H9 (cell line): Measurements from ENCODE around the gene PLB1. TPM values are rescaled to one million over a fixed set of nuclear protein-coding genes. Genes with fewer than 3 reads are reported as not detected.

Experiments used
- DNase-seq: peaks from one replicate; pipeline ENCODE4 v3.0.0-alpha.2; 2017
- H2AFZ ChIP-seq: one replicate; pipeline ENCODE4 v1.6.1; 2013; ENCODE audit warnings: mild to moderate bottlenecking, low read length, control low read depth, moderate library complexity
- H2AK5ac ChIP-seq: 2 replicates; pipeline ENCODE4 v1.6.1; 2013; ENCODE audit warnings: low read length, control low read depth, mixed read lengths; ENCODE audit not compliant: insufficient read length
- H2BK120ac ChIP-seq: one replicate; pipeline ENCODE4 v1.6.1; 2013; ENCODE audit warnings: low read depth, mild to moderate bottlenecking, low read length, control low read depth, inconsistent platforms; ENCODE audit not compliant: poor library complexity, severe bottlenecking
- H2BK12ac ChIP-seq: 2 replicates; pipeline ENCODE4 v1.6.1; 2013; ENCODE audit warnings: low read length, control low read depth, mixed read lengths, low read depth; ENCODE audit not compliant: insufficient read length
- H2BK15ac ChIP-seq: 2 replicates; pipeline ENCODE4 v1.6.1; 2013; ENCODE audit warnings: low read depth, low read length, control low read depth
- H2BK20ac ChIP-seq: one replicate; pipeline ENCODE4 v1.6.1; 2013; ENCODE audit warnings: low read depth, mild to moderate bottlenecking, low read length, control low read depth, inconsistent platforms; ENCODE audit not compliant: poor library complexity, severe bottlenecking
- H2BK5ac ChIP-seq: 2 replicates; pipeline ENCODE4 v1.6.1; 2013; ENCODE audit warnings: low read length, control low read depth, mixed read lengths; ENCODE audit not compliant: insufficient read length
- H3K14ac ChIP-seq: 2 replicates; pipeline ENCODE4 v1.6.1; 2013; ENCODE audit warnings: low read length, control low read depth; ENCODE audit not compliant: insufficient read depth
- H3K18ac ChIP-seq: 2 replicates; pipeline ENCODE4 v1.6.1; 2013; ENCODE audit warnings: low read depth, mild to moderate bottlenecking, mixed read lengths, low read length, control low read depth; ENCODE audit not compliant: insufficient read length
- H3K23ac ChIP-seq: 2 replicates; pipeline ENCODE4 v1.6.1; 2013; ENCODE audit warnings: low read length, control low read depth, mixed read lengths, low read depth; ENCODE audit not compliant: insufficient read length
- H3K23me2 ChIP-seq: 2 replicates; pipeline ENCODE4 v1.6.1; 2013; ENCODE audit warnings: low read depth, mild to moderate bottlenecking, mixed read lengths, low read length, control low read depth; ENCODE audit not compliant: insufficient read length, poor library complexity, severe bottlenecking
- H3K27ac ChIP-seq: 2 replicates; pipeline ENCODE4 v1.5.1; 2013; ENCODE audit warnings: low read length, control low read depth, mixed read lengths, low read depth; ENCODE audit not compliant: insufficient read length
- H3K27me3 ChIP-seq: 2 replicates; pipeline ENCODE4 v1.6.1; 2013; ENCODE audit warnings: low read length, control low read depth, inconsistent platforms; ENCODE audit not compliant: insufficient read depth
- H3K4ac ChIP-seq: 2 replicates; pipeline ENCODE4 v1.6.1; 2013; ENCODE audit warnings: low read depth, mild to moderate bottlenecking, control low read depth, inconsistent platforms, low read length, moderate library complexity
- H3K4me1 ChIP-seq: 2 replicates; pipeline ENCODE4 v1.6.1; 2013; ENCODE audit warnings: low read length, control low read depth, inconsistent platforms; ENCODE audit not compliant: insufficient read depth
- H3K4me2 ChIP-seq: 2 replicates; pipeline ENCODE4 v1.6.1; 2013; ENCODE audit warnings: low read length, control low read depth, mixed read lengths; ENCODE audit not compliant: insufficient read length, insufficient read depth
- H3K56ac ChIP-seq: 2 replicates; pipeline ENCODE4 v1.6.1; 2013; ENCODE audit warnings: low read depth, mild to moderate bottlenecking, mixed read lengths, low read length, control low read depth; ENCODE audit not compliant: insufficient read length
- H3K79me1 ChIP-seq: 2 replicates; pipeline ENCODE4 v1.6.1; 2013; ENCODE audit warnings: low read depth, mild to moderate bottlenecking, moderate library complexity, low read length, control low read depth, inconsistent platforms; ENCODE audit not compliant: insufficient read depth, poor library complexity, severe bottlenecking
- H3K79me2 ChIP-seq: 2 replicates; pipeline ENCODE4 v1.6.1; 2013; ENCODE audit warnings: low read length, control low read depth, inconsistent platforms; ENCODE audit not compliant: insufficient read depth
- H3K9ac ChIP-seq: 2 replicates; pipeline ENCODE4 v1.6.1; 2013; ENCODE audit warnings: low read length, control low read depth, mixed read lengths; ENCODE audit not compliant: insufficient read length; ENCODE audit errors: extremely low read depth
- H3K9me3 ChIP-seq: one replicate; pipeline ENCODE4 v1.6.1; 2013; ENCODE audit warnings: low read depth, low read length, inconsistent platforms; ENCODE audit not compliant: control insufficient read depth
- H3T11ph ChIP-seq: one replicate; pipeline ENCODE4 v1.6.1; 2013; ENCODE audit warnings: mild to moderate bottlenecking, low read length, control low read depth, inconsistent platforms
- H4K20me1 ChIP-seq: one replicate; pipeline ENCODE4 v1.6.1; 2013; ENCODE audit not compliant: control insufficient read depth, insufficient read length, insufficient read depth
- H4K5ac ChIP-seq: 2 replicates; pipeline ENCODE4 v1.6.1; 2013; ENCODE audit warnings: low read depth, mild to moderate bottlenecking, mixed read lengths, low read length, control low read depth; ENCODE audit not compliant: insufficient read length
- H4K8ac ChIP-seq: replicated peaks from 2 replicates; pipeline ENCODE4 v1.6.1; 2013; ENCODE audit warnings: low read length, control low read depth, mixed read lengths, low read depth; ENCODE audit not compliant: insufficient read length
- H4K91ac ChIP-seq: 2 replicates; pipeline ENCODE4 v1.6.1; 2013; ENCODE audit warnings: low read depth, mild to moderate bottlenecking, moderate library complexity, mixed read lengths, low read length, control low read depth; ENCODE audit not compliant: insufficient read length
- H3K27ac Mint-ChIP-seq, 3 experiments: 2 replicates in 2 of 3; 3 replicates in 1 of 3; pipeline ENCODE4 v1.8.0; 2020 to 2021; ENCODE audit warnings: mixed read lengths in 3 of 3, mild to moderate bottlenecking in 1 of 3, moderate library complexity in 1 of 3
- H3K27me3 Mint-ChIP-seq: 2 replicates; pipeline ENCODE4 v1.8.0; 2021; ENCODE audit warnings: low read depth, mild to moderate bottlenecking, moderate library complexity, mixed read lengths
- H3K36me3 Mint-ChIP-seq, 3 experiments: 2 replicates in 2 of 3; 3 replicates in 1 of 3; pipeline ENCODE4 v1.8.0; 2020 to 2021; ENCODE audit warnings: low read depth in 3 of 3, mixed read lengths in 3 of 3; ENCODE audit not compliant: insufficient read depth in 1 of 3
- H3K4me1 Mint-ChIP-seq, 2 experiments: 2 replicates each; pipeline ENCODE4 v1.8.0; 2020; ENCODE audit warnings: mixed read lengths in 2 of 2
- H3K4me3 Mint-ChIP-seq, 2 experiments: 2 replicates in 1 of 2; 3 replicates in 1 of 2; pipeline ENCODE4 v1.8.0; 2020 to 2021; ENCODE audit warnings: mild to moderate bottlenecking in 2 of 2, mixed read lengths in 2 of 2, moderate library complexity in 1 of 2
- H3K9me3 Mint-ChIP-seq, 2 experiments: 2 replicates in 1 of 2; 3 replicates in 1 of 2; pipeline ENCODE4 v1.8.0; 2020; ENCODE audit warnings: mild to moderate bottlenecking in 2 of 2, mixed read lengths in 2 of 2, moderate library complexity in 1 of 2
- CTCF ChIP-seq: fragments of 200-600 bp; sonication (generic); conservative IDR thresholded peaks from 3 replicates; pipeline ENCODE4 v1.8.0; 2021; ENCODE audit warnings: antibody characterized with exemption, mild to moderate bottlenecking
- WGBS: extraction: QIAGEN DNeasy Blood & Tissue Kit; methylation state at CpG from one replicate; pipeline ENCODE4 v1.1.7; 2013; ENCODE audit warnings: missing lambda C conversion rate, low lambda C conversion rate, mixed read lengths; ENCODE audit not compliant: insufficient read length; ENCODE audit errors: extremely low coverage; 5-methylcytosine and 5-hydroxymethylcytosine counted together
- total RNA-seq: library from RNA; stranded (reverse); gene quantifications from 2 replicates; pipeline ENCODE4 v1.2.1, GENCODE V29; 2021

Gene PLB1
- total RNA-seq, 1 experiment from 2014 or later: not detected

GRCh38 chr2:28557389-28558131 lies 61.7 kb downstream of the PLB1 start:
- no peak overlapping the region for H4K91ac ChIP-seq
- H4K20me1 ChIP-seq: no peaks in the 10 kb centered on the region
- H3K23me2 ChIP-seq: no peaks in the 10 kb centered on the region
- no peak overlapping the region for H3K18ac ChIP-seq
- no peak overlapping the region for H3K4ac ChIP-seq
- no peak overlapping the region for H2AFZ ChIP-seq
- H3K56ac ChIP-seq: no peak overlapping the region
- H3K9me3 Mint-ChIP-seq: no peaks in the 10 kb centered on the region
- no peaks in the 10 kb centered on the region for H3K27me3 ChIP-seq
- no peak overlapping the region for H3K14ac ChIP-seq
- H2BK20ac ChIP-seq: no peak overlapping the region
- H3K79me2 ChIP-seq: no peaks in the 10 kb centered on the region
- no peak overlapping the region for H3K4me2 ChIP-seq
- no peak overlapping the region for H3K23ac ChIP-seq
- H3K9me3 ChIP-seq: no peaks in the 10 kb centered on the region
- H3K27ac Mint-ChIP-seq: no peak overlapping the region
- no peaks in the 10 kb centered on the region for H3K36me3 Mint-ChIP-seq
- H2BK12ac ChIP-seq: no peak overlapping the region
- no peak overlapping the region for H2BK5ac ChIP-seq
- H3K4me1 ChIP-seq: no peaks in the 10 kb centered on the region
- H3K27me3 Mint-ChIP-seq: peaks cover 1% of the 10 kb centered on the region
- no peak overlapping the region for H2BK15ac ChIP-seq
- H3K79me1 ChIP-seq: no peaks in the 10 kb centered on the region
- WGBS: no CpG with 5 or more reads among the region's 6 CpGs
- no peak for TF ChIP-seq CTCF
- H4K5ac ChIP-seq: no peak overlapping the region
- no peak overlapping the region for H4K8ac ChIP-seq
- H2BK120ac ChIP-seq: no peak overlapping the region
- H3K4me1 Mint-ChIP-seq: no peaks in the 10 kb centered on the region; a peak in 1 of 4 replicates
- no peak overlapping the region for H2AK5ac ChIP-seq
- H3K9ac ChIP-seq: no peak overlapping the region
- H3K27ac ChIP-seq: no peak overlapping the region
- DNase-seq: no peak
- H3T11ph ChIP-seq: no peak overlapping the region
- H3K4me3 Mint-ChIP-seq: no peak overlapping the region
